HepG2 (cell line): ENCODE measurements around the gene MARCHF4. TPM values are rescaled to one million over a fixed set of nuclear protein-coding genes. Genes with fewer than 3 reads are reported as not detected.

Experiments used
- ATAC-seq: fragments of 200-7000 bp; cut with Tn5 transposase; 3 replicates; pipeline ENCODE4 v1.9.1; 2020; ENCODE audit warnings: mild to moderate bottlenecking, moderate library complexity
- BruUV-seq: library from RNA; stranded (reverse); fragments of 400-500 nt; replicated peaks from 2 replicates; lab custom pipeline; 2021; lab: Mats Ljungman, UMichigan
- CTCF ChIA-PET: fragments of 300-600 bp; formaldehyde crosslinking; extraction: SDS; loops from one replicate; lab custom pipeline; 2021; ENCODE audit warnings: low total read pairs, inconsistent platforms, low intra/inter-chr PET ratio; lab: Yijun Ruan, JAX
- POLR2A ChIA-PET: fragments of 350-600 bp; sonication (Branson Sonifier 250); formaldehyde crosslinking; loops from one replicate; lab custom pipeline; 2020; ENCODE audit warnings: antibody characterized with exemption, inconsistent platforms; lab: Yijun Ruan, JAX
- DNase-seq: peaks from one replicate; pipeline ENCODE4 v3.0.0-alpha.2; 2015; ENCODE audit warnings: low spot score
- FAIRE-seq: peaks from 3 replicates; lab custom pipeline; 2011; peaks lifted over from hg19 to GRCh38; lab: Jason Lieb, UNC
- H2AFZ ChIP-seq: one replicate; pipeline ENCODE4 v1.6.1; 2011; ENCODE audit warnings: low read length, inconsistent platforms
- H3K27ac ChIP-seq: fragments of 300-600 bp; 3 replicates; pipeline ENCODE4 v1.8.0; 2011; ENCODE audit warnings: mixed run types, mild to moderate bottlenecking, mixed read lengths, low read length, inconsistent platforms; ENCODE audit not compliant: insufficient read depth; ENCODE audit errors: extremely low read length
- H3K27me3 ChIP-seq, 2 experiments: fragments of 200-600 bp in 1 of 2; 2 replicates in 1 of 2; 3 replicates in 1 of 2; pipeline versions ENCODE4 v1.6.0 to v1.8.0; 2011; ENCODE audit warnings: low read length in 2 of 2, mild to moderate bottlenecking in 2 of 2, moderate library complexity in 2 of 2, inconsistent platforms in 1 of 2; ENCODE audit not compliant: insufficient read depth in 2 of 2, control insufficient read depth in 1 of 2
- H3K36me3 ChIP-seq, 2 experiments: fragments of 200-600 bp in 1 of 2; replicated peaks in 1 of 2; 2 replicates in 1 of 2; 3 replicates in 1 of 2; pipeline versions ENCODE4 v1.5.1 to v1.8.0; 2011; ENCODE audit warnings: low read length in 2 of 2, inconsistent platforms in 1 of 2; ENCODE audit not compliant: insufficient read depth in 2 of 2, control insufficient read depth in 1 of 2
- H3K4me1 ChIP-seq: 2 replicates; pipeline ENCODE4 v1.5.1; 2012; ENCODE audit warnings: low read length, inconsistent platforms; ENCODE audit not compliant: insufficient read depth
- H3K4me2 ChIP-seq: 2 replicates; pipeline ENCODE4 v1.6.0; 2011; ENCODE audit warnings: low read depth, low read length, inconsistent platforms
- H3K4me3 ChIP-seq, 3 experiments: fragments of 200-600 bp in 1 of 3; sonication (generic), shearing (Covaris generic) in 1 of 3; replicated peaks in 1 of 3; 2 replicates each; pipeline ENCODE4 v1.5.1; 2011 to 2016; ENCODE audit warnings: low read length in 3 of 3, inconsistent platforms in 2 of 3, low read depth in 2 of 3, mild to moderate bottlenecking in 2 of 3, control low read depth in 1 of 3, mixed read lengths in 1 of 3; ENCODE audit not compliant: insufficient read depth in 1 of 3
- H3K79me2 ChIP-seq: one replicate; pipeline ENCODE4 v1.6.1; 2011; ENCODE audit warnings: low read length, inconsistent platforms; ENCODE audit not compliant: insufficient read depth
- H3K9ac ChIP-seq: 2 replicates; pipeline ENCODE4 v1.6.0; 2011; ENCODE audit warnings: mild to moderate bottlenecking, low read depth, low read length, inconsistent platforms; ENCODE audit not compliant: insufficient read depth
- H3K9me3 ChIP-seq: 2 replicates; pipeline ENCODE4 v1.5.1; 2012; ENCODE audit warnings: mild to moderate bottlenecking, low read length
- H4K20me1 ChIP-seq: 2 replicates; pipeline ENCODE4 v1.6.0; 2011; ENCODE audit warnings: inconsistent platforms, mild to moderate bottlenecking, low read length, moderate library complexity; ENCODE audit not compliant: insufficient read depth
- ETV5 ChIP-seq: IDR thresholded peaks from 2 replicates; pipeline ENCODE4 v1.6.1; 2018; ENCODE audit warnings: missing biosample characterization, missing genetic modification reagents, inconsistent platforms, borderline replicate concordance
- GZF1 ChIP-seq: sonication (generic); formaldehyde crosslinking; IDR thresholded peaks from 2 replicates; pipeline ENCODE4 v1.5.1; 2020; ENCODE audit warnings: mild to moderate bottlenecking, missing genetic modification reagents
- ISL2 ChIP-seq: sonication (generic); formaldehyde crosslinking; IDR thresholded peaks from 2 replicates; pipeline ENCODE4 v1.5.0; 2020; ENCODE audit warnings: missing genetic modification reagents
- MXI1 ChIP-seq: IDR thresholded peaks from 3 replicates; pipeline ENCODE4 v1.6.1; 2012; ENCODE audit warnings: low read depth, low read length, inconsistent platforms, borderline replicate concordance
- POLR2AphosphoS2 ChIP-seq: IDR thresholded peaks from 2 replicates; pipeline ENCODE4 v1.6.1; 2011; ENCODE audit warnings: low read depth, low read length, improper control_type of control experiment
- YEATS2 ChIP-seq: sonication (generic); formaldehyde crosslinking; IDR thresholded peaks from 2 replicates; pipeline ENCODE4 v1.4.0; 2020; ENCODE audit warnings: missing genetic modification reagents, borderline replicate concordance
- ZFYVE20 ChIP-seq: sonication (generic); formaldehyde crosslinking; IDR thresholded peaks from 2 replicates; pipeline ENCODE4 v1.8.0; 2023; ENCODE audit warnings: low read depth, mild to moderate bottlenecking, moderate library complexity, missing genetic modification reagents, borderline replicate concordance
- ZNF136 ChIP-seq: sonication (generic); formaldehyde crosslinking; IDR thresholded peaks from 2 replicates; pipeline ENCODE4 v1.8.1; 2022; ENCODE audit warnings: low read depth, mild to moderate bottlenecking, moderate library complexity, missing genetic modification reagents
- ZNF768 ChIP-seq: sonication (generic); formaldehyde crosslinking; IDR thresholded peaks from 2 replicates; pipeline ENCODE4 v1.4.0; 2020; ENCODE audit warnings: missing genetic modification reagents
- WGBS: methylation state at CpG from one replicate; pipeline ENCODE4 v1.1.6; 2017; ENCODE audit warnings: low lambda C conversion rate; 5-methylcytosine and 5-hydroxymethylcytosine counted together
- in situ Hi-C: cut with HindIII; loops from 2 replicates; pipeline ENCODE4 v1.10.0; 2017; ENCODE audit warnings: low pct_unique_long_range_greater_than_20kb; ENCODE audit not compliant: extremely low pct_ligation_motif_present
- intact Hi-C: fragments of 100-400 bp; cut with micrococcal nuclease; formaldehyde crosslinking; loops from one replicate; pipeline ENCODE4 v1.10.0; 2022; ENCODE audit not compliant: unreplicated experiment
- polyA plus RNA-seq, 8 experiments: library from polyadenylated mRNA; depleted of rRNA in 3 of 8; stranded (reverse) in 7 of 8; unstranded in 1 of 8; fragments of >200 nt; fragmentation: Illumina TruSeq in 4 of 8; extraction: Trizol in 4 of 8; gene quantifications; 2 replicates each; pipeline versions ENCODE4 v1.2.1 to v1.2.3, GENCODE V29; 2011 to 2016; ENCODE audit warnings: low read depth in 4 of 8, missing spikeins in 1 of 8, mixed read lengths in 1 of 8; ENCODE audit not compliant: insufficient read depth in 1 of 8
- total RNA-seq, 5 experiments: library from RNA; depleted of rRNA; stranded (reverse); fragments of >200 nt; fragmentation: Illumina TruSeq; extraction: Trizol; gene quantifications; 2 replicates each; pipeline ENCODE4 v1.2.3, GENCODE V29; 2016; ENCODE audit warnings: low read depth in 1 of 5
- TF ChIP-seq, protein P1 (sequence below): fragments of 450-650 bp; IDR thresholded peaks from 2 replicates; pipeline ENCODE4 v1.6.1; 2017; ENCODE audit warnings: mild to moderate bottlenecking
- TF ChIP-seq, protein P2 (sequence below): sonication (generic); formaldehyde crosslinking; IDR thresholded peaks from one replicate; pipeline ENCODE4 v1.5.1; 2020; ENCODE audit warnings: mild to moderate bottlenecking, missing genetic modification reagents; ENCODE audit errors: not compliant biosample characterization

Gene MARCHF4
- total and polyA plus RNA-seq, 2 of the 13 experiments (the other 11 are each of a cell fraction or from before 2014, with no cell fraction given): not detected

DNA sequence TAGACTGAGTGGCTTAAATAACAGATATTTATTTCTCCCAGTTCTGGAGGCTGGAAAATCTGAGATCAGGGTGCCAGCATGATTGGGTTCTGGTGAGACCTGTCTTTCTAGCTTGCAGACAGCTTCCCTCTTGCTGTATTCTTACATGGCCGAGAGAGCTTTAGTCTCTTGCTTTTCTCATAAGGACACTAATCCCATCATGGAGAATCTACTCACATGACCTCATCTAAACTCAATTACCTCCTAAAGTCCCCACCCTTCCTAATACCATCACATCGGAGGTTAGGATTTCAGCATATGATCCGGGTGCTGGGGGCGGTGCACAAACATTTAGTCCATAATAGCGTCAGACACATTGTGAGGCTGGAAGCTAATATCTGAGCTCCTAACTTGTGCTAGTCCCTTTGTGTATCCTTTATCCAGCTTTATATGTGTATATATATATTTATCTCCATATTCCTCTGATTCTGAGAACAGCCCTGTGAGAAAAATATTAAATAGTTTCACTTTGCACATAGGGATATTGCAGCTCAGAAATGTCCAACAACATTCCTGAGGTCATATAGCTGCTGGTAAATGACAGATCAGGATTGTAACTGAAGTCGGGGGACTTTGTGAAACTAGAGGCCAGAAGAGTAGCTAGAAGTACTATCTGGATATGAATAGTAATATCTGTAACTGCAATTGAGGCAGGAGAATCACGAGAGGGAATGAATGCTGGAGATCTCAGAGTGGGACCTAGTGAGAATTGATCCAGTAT, 28.9 kb downstream of the MARCHF4 start:
- Histone ChIP-seq H3K9ac (no peak overlapping the region), H3K4me1 (no peaks in the 10 kb centered on the region), H3K27me3 (peaks cover 3 to 68% of the 10 kb centered on the region in 2 experiments; a peak in 4 of 5 replicates), H3K79me2 (no peaks in the 10 kb centered on the region), H3K4me3 (no peak overlapping the region), H3K4me2 (no peak overlapping the region), H4K20me1 (no peaks in the 10 kb centered on the region), H3K36me3 (no peaks in the 10 kb centered on the region), H3K9me3 (no peaks in the 10 kb centered on the region), H2AFZ (no peak overlapping the region), H3K27ac (no peak overlapping the region)
- BruUV-seq: no TSS peak
- in situ Hi-C loops (no loop called here), intact Hi-C loops (no loop called here)
- FAIRE-seq: no peak
- ATAC-seq: no peak
- DNase-seq: no peak
- 19% methylated on average over 7 of the region's 7 CpGs for WGBS
- ChIA-PET POLR2A (no interaction called here), CTCF (no interaction called here)
- no peak for TF ChIP-seq ISL2 (CRISPR knock-in tag)
- no peak for TF ChIP-seq POLR2AphosphoS2
- TF ChIP-seq ZNF768 (CRISPR knock-in tag): no peak
- TF ChIP-seq ZFYVE20 (CRISPR knock-in tag): no peak
- no peak for TF ChIP-seq ZNF136 (CRISPR knock-in tag)
- no peak for TF ChIP-seq ETV5 (CRISPR knock-in tag)
- TF ChIP-seq GZF1 (CRISPR knock-in tag): no peak
- TF ChIP-seq, protein P1, sequence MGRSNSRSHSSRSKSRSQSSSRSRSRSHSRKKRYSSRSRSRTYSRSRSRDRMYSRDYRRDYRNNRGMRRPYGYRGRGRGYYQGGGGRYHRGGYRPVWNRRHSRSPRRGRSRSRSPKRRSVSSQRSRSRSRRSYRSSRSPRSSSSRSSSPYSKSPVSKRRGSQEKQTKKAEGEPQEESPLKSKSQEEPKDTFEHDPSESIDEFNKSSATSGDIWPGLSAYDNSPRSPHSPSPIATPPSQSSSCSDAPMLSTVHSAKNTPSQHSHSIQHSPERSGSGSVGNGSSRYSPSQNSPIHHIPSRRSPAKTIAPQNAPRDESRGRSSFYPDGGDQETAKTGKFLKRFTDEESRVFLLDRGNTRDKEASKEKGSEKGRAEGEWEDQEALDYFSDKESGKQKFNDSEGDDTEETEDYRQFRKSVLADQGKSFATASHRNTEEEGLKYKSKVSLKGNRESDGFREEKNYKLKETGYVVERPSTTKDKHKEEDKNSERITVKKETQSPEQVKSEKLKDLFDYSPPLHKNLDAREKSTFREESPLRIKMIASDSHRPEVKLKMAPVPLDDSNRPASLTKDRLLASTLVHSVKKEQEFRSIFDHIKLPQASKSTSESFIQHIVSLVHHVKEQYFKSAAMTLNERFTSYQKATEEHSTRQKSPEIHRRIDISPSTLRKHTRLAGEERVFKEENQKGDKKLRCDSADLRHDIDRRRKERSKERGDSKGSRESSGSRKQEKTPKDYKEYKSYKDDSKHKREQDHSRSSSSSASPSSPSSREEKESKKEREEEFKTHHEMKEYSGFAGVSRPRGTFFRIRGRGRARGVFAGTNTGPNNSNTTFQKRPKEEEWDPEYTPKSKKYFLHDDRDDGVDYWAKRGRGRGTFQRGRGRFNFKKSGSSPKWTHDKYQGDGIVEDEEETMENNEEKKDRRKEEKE: no peak
- TF ChIP-seq, protein P2, sequence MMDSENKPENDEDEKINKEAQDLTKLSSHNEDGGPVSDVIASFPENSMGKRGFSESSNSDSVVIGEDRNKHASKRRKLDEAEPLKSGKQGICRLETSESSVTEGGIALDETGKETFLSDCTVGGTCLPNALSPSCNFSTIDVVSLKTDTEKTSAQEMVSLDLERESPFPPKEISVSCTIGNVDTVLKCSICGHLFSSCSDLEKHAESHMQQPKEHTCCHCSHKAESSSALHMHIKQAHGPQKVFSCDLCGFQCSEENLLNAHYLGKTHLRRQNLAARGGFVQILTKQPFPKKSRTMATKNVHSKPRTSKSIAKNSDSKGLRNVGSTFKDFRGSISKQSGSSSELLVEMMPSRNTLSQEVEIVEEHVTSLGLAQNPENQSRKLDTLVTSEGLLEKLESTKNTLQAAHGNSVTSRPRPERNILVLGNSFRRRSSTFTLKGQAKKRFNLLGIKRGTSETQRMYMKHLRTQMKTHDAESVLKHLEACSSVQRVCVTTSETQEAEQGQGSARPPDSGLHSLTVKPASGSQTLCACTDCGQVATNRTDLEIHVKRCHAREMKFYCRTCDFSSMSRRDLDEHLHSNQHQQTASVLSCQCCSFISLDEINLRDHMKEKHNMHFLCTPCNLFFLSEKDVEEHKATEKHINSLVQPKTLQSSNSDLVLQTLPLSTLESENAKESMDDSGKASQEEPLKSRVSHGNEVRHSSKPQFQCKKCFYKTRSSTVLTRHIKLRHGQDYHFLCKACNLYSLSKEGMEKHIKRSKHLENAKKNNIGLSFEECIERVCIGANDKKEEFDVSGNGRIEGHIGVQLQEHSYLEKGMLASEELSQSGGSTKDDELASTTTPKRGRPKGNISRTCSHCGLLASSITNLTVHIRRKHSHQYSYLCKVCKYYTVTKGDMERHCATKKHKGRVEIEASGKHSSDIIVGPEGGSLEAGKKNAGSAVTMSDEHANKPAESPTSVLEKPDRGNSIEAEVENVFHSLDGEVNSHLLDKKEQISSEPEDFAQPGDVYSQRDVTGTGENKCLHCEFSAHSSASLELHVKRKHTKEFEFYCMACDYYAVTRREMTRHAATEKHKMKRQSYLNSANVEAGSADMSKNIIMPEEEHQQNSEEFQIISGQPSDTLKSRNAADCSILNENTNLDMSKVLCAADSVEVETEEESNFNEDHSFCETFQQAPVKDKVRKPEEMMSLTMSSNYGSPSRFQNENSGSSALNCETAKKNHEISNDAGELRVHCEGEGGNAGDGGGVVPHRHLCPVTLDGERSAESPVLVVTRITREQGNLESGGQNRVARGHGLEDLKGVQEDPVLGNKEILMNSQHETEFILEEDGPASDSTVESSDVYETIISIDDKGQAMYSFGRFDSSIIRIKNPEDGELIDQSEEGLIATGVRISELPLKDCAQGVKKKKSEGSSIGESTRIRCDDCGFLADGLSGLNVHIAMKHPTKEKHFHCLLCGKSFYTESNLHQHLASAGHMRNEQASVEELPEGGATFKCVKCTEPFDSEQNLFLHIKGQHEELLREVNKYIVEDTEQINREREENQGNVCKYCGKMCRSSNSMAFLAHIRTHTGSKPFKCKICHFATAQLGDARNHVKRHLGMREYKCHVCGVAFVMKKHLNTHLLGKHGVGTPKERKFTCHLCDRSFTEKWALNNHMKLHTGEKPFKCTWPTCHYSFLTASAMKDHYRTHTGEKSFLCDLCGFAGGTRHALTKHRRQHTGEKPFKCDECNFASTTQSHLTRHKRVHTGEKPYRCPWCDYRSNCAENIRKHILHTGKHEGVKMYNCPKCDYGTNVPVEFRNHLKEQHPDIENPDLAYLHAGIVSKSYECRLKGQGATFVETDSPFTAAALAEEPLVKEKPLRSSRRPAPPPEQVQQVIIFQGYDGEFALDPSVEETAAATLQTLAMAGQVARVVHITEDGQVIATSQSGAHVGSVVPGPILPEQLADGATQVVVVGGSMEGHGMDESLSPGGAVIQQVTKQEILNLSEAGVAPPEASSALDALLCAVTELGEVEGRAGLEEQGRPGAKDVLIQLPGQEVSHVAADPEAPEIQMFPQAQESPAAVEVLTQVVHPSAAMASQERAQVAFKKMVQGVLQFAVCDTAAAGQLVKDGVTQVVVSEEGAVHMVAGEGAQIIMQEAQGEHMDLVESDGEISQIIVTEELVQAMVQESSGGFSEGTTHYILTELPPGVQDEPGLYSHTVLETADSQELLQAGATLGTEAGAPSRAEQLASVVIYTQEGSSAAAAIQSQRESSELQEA (CRISPR knock-in tag): no peak
- TF ChIP-seq MXI1: no peak
- TF ChIP-seq YEATS2 (CRISPR knock-in tag): no peak
